HEK293 (cell line): ENCODE measurements around the gene FHAD1.

Experiments
- ZNF423 ChIP-seq: fragments of 450-650 bp; formaldehyde crosslinking; IDR thresholded peaks from 2 replicates; pipeline ENCODE4 v1.5.1; 2016; ENCODE audit warnings: missing biosample characterization, missing genetic modification characterization
- TF ChIP-seq, protein P1 (sequence below): fragments of 450-650 bp; formaldehyde crosslinking; IDR thresholded peaks from 2 replicates; pipeline ENCODE4 v1.5.1; 2016; ENCODE audit warnings: missing biosample characterization, missing genetic modification characterization
- TF ChIP-seq, protein P2 (sequence below): fragments of 450-650 bp; formaldehyde crosslinking; IDR thresholded peaks from 2 replicates; pipeline ENCODE4 v1.5.1; 2016; ENCODE audit warnings: missing biosample characterization, missing genetic modification characterization, borderline replicate concordance
- TF ChIP-seq, protein P3 (sequence below): fragments of 450-650 bp; formaldehyde crosslinking; IDR thresholded peaks from 2 replicates; pipeline ENCODE4; 2016; ENCODE audit warnings: missing biosample characterization, missing genetic modification characterization
- TF ChIP-seq, protein P4 (sequence below): sonication (generic); formaldehyde crosslinking; IDR thresholded peaks from 2 replicates; pipeline ENCODE4 v1.8.1; 2022; ENCODE audit warnings: mild to moderate bottlenecking, moderate library complexity, missing genetic modification reagents

- TF ChIP-seq, protein P1, sequence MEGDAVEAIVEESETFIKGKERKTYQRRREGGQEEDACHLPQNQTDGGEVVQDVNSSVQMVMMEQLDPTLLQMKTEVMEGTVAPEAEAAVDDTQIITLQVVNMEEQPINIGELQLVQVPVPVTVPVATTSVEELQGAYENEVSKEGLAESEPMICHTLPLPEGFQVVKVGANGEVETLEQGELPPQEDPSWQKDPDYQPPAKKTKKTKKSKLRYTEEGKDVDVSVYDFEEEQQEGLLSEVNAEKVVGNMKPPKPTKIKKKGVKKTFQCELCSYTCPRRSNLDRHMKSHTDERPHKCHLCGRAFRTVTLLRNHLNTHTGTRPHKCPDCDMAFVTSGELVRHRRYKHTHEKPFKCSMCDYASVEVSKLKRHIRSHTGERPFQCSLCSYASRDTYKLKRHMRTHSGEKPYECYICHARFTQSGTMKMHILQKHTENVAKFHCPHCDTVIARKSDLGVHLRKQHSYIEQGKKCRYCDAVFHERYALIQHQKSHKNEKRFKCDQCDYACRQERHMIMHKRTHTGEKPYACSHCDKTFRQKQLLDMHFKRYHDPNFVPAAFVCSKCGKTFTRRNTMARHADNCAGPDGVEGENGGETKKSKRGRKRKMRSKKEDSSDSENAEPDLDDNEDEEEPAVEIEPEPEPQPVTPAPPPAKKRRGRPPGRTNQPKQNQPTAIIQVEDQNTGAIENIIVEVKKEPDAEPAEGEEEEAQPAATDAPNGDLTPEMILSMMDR: no peak
- no peak for TF ChIP-seq ZNF423 (tag by site-specific recombination)
- TF ChIP-seq, protein P2, sequence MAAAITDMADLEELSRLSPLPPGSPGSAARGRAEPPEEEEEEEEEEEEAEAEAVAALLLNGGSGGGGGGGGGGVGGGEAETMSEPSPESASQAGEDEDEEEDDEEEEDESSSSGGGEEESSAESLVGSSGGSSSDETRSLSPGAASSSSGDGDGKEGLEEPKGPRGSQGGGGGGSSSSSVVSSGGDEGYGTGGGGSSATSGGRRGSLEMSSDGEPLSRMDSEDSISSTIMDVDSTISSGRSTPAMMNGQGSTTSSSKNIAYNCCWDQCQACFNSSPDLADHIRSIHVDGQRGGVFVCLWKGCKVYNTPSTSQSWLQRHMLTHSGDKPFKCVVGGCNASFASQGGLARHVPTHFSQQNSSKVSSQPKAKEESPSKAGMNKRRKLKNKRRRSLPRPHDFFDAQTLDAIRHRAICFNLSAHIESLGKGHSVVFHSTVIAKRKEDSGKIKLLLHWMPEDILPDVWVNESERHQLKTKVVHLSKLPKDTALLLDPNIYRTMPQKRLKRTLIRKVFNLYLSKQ: no peak
- TF ChIP-seq, protein P3, sequence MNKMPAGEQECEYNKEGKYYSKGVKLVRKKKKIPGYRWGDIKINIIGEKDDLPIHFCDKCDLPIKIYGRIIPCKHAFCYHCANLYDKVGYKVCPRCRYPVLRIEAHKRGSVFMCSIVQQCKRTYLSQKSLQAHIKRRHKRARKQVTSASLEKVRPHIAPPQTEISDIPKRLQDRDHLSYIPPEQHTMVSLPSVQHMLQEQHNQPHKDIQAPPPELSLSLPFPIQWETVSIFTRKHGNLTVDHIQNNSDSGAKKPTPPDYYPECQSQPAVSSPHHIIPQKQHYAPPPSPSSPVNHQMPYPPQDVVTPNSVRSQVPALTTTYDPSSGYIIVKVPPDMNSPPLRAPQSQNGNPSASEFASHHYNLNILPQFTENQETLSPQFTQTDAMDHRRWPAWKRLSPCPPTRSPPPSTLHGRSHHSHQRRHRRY: no peak
- TF ChIP-seq, protein P4, sequence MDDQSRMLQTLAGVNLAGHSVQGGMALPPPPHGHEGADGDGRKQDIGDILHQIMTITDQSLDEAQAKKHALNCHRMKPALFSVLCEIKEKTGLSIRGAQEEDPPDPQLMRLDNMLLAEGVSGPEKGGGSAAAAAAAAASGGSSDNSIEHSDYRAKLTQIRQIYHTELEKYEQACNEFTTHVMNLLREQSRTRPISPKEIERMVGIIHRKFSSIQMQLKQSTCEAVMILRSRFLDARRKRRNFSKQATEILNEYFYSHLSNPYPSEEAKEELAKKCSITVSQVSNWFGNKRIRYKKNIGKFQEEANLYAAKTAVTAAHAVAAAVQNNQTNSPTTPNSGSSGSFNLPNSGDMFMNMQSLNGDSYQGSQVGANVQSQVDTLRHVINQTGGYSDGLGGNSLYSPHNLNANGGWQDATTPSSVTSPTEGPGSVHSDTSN (CRISPR knock-in tag): no peak
Observed at GRCh38 chr1:15423355-15424077, 176.5 kb downstream of the FHAD1 start.
